ENCODE results near the gene MALAT1.
"Not testable (repeated sequence)": the region's sequence is repeated elsewhere in the genome, so short reads cannot be mapped to it uniquely, and the experiment has no call there.

DNA sequence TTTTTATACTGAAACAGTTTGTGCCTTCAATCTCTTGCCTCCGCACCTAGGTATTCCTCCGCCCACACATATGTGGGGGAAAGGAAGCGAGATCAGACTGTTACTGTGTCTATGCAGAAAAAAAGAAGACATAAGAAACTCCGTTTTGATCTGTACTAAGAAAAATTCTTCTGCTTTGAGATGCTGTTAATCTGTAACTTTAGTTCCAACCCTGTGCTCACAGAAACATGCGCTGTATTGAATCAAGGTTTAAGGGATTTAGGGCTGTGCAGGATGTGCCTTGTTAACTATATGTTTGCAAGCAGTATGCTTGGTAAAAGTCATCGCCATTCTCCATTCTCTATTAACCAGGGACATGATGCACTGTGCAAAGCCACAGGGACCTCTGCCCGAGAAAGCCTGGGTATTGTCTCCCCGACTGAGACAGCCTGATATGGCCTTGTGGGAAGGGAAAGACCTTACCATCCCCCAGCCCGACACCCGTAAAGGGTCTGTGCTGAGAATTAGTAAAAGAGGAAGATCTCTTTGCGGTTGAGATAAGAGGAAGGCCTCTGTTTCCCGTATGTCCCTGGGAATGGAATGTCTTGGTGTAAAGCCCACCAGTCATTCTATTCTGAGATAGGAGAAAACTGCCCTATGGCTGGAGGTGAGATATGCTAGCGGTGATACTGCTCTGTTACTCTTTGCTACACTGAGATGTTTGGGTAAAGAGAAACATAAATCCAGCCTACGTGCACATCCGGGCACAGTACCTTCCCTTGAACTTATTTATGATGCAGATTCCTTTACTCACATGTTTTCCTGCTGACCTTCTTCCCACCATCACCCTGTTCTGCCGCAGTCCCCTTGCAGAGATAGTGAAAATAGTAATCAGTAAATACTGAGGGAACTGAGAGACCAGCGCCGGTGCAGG is 24.1 kb downstream of the MALAT1 start:
- not testable (repeated sequence) for TF ChIP-seq SUZ12 (IDR thresholded peaks at IDR 0.05); TARDBP (IDR thresholded peaks at IDR 0.05); NFRKB (IDR thresholded peaks at IDR 0.05); HDGF (IDR thresholded peaks at IDR 0.05; ENCODE audit: borderline replicate concordance); ARNT (IDR thresholded peaks at IDR 0.05); FOXK2 (IDR thresholded peaks at IDR 0.05); FOXM1 (IDR thresholded peaks at IDR 0.05; ENCODE audit: borderline replicate concordance); CTBP1 (IDR thresholded peaks at IDR 0.05; ENCODE audit: borderline replicate concordance); SP1 (IDR thresholded peaks at IDR 0.05); FOXA1 (IDR thresholded peaks at IDR 0.05); BHLHE40 (IDR thresholded peaks at IDR 0.05; ENCODE audit: borderline replicate concordance)
